GM19240 (cell line): ENCODE results near the gene BABAM2.
"Not testable (repeated sequence)": the region's sequence is repeated elsewhere in the genome, so short reads cannot be mapped to it uniquely, and the experiment has no call there.

Source experiments
- DNase-seq: peaks from one replicate; pipeline ENCODE4 v3.0.0; 2011; ENCODE audit warnings: low spot score; ENCODE audit not compliant: insufficient read length

The BABAM2 gene

GRCh38 chr2:27942612-27943547, 52.4 kb downstream of the BABAM2 start:
- no peak for DNase-seq

GRCh38 chr2:27946530-27947060, 56.1 kb downstream of the BABAM2 start:
- DNase-seq = no peak

GRCh38 chr2:27952070-27952469, 61.5 kb downstream of the BABAM2 start:
- no peak for DNase-seq

GRCh38 chr2:27953077-27953476, 62.5 kb downstream of the BABAM2 start:
- no peak for DNase-seq

GRCh38 chr2:27954221-27954673, 63.7 kb downstream of the BABAM2 start:
- no peak for DNase-seq

GRCh38 chr2:27954771-27955383, 64.3 kb downstream of the BABAM2 start:
- no peak for DNase-seq

- DNase-seq = no peak
These were observed 65.0 kb downstream of the BABAM2 start for GRCh38 chr2:27955384-27956161.

- no peak for DNase-seq
These were observed 66.4 kb downstream of the BABAM2 start for GRCh38 chr2:27956888-27957287.

- DNase-seq = no peak
These were observed 68.3 kb downstream of the BABAM2 start for GRCh38 chr2:27958711-27959378.

- no peak for DNase-seq
These were observed 69.0 kb downstream of the BABAM2 start for GRCh38 chr2:27959496-27959895.

GRCh38 chr2:27960237-27960912, 69.8 kb downstream of the BABAM2 start:
- DNase-seq = no peak

- no peak for DNase-seq
These were observed 71.5 kb downstream of the BABAM2 start for GRCh38 chr2:27962006-27962405.

- no peak for DNase-seq
These were observed 72.9 kb downstream of the BABAM2 start for GRCh38 chr2:27963472-27963871.

- DNase-seq = no peak
These were observed 73.5 kb downstream of the BABAM2 start for GRCh38 chr2:27964067-27964466.

GRCh38 chr2:27965841-27966240, 75.3 kb downstream of the BABAM2 start:
- no peak for DNase-seq

- no peak for DNase-seq
These were observed 75.9 kb downstream of the BABAM2 start for GRCh38 chr2:27966466-27966865.

- DNase-seq = no peak
These were observed 76.5 kb downstream of the BABAM2 start for GRCh38 chr2:27967076-27967475.

GRCh38 chr2:27968045-27968444, 77.5 kb downstream of the BABAM2 start:
- not testable (repeated sequence) for DNase-seq

GRCh38 chr2:27968957-27969356, 78.4 kb downstream of the BABAM2 start:
- not testable (repeated sequence) for DNase-seq

GRCh38 chr2:27972311-27972710, 81.8 kb downstream of the BABAM2 start:
- no peak for DNase-seq
